Endothelial cell of umbilical vein (primary cell): Measurements from ENCODE around the gene HIGD1C.

ENCODE experiments used
- EZH2 ChIP-seq: IDR thresholded peaks from 2 replicates; pipeline ENCODE4 v1.6.1; 2012; ENCODE audit warnings: borderline replicate concordance, low read depth, mild to moderate bottlenecking, moderate library complexity, low read length, inconsistent platforms; ENCODE audit not compliant: severe bottlenecking
- GATA2 ChIP-seq: IDR thresholded peaks from 2 replicates; pipeline ENCODE4 v1.7.0; 2011; ENCODE audit warnings: low read depth, mild to moderate bottlenecking, moderate library complexity, mixed read lengths, low read length; ENCODE audit not compliant: insufficient read length, insufficient read depth
- JUN ChIP-seq: IDR thresholded peaks from 2 replicates; pipeline ENCODE4 v1.6.1; 2011; ENCODE audit warnings: borderline replicate concordance, low read depth; ENCODE audit not compliant: insufficient read length, insufficient read depth
- POLR2A ChIP-seq: IDR thresholded peaks from 2 replicates; pipeline ENCODE4 v1.6.1; 2012; ENCODE audit warnings: low read depth, mild to moderate bottlenecking, control low read depth, low read length
- POLR2AphosphoS5 ChIP-seq: IDR thresholded peaks from 2 replicates; pipeline ENCODE4 v1.6.1; 2012; ENCODE audit warnings: low read depth, mild to moderate bottlenecking, control low read depth, low read length, moderate library complexity; ENCODE audit not compliant: insufficient read depth
- TF ChIP-seq, protein P1 (sequence below), 2 donors: IDR thresholded peaks; 1 replicate in 1 of 2; 2 replicates in 1 of 2; pipeline ENCODE4 v1.5.1; 2011; ENCODE audit warnings: low read length in 2 of 2, mild to moderate bottlenecking in 2 of 2, moderate library complexity in 2 of 2, control low read depth in 1 of 2, inconsistent platforms in 1 of 2, low read depth in 1 of 2; ENCODE audit not compliant: insufficient read depth in 1 of 2; ENCODE audit errors: extremely low read depth in 1 of 2
- TF ChIP-seq, protein P2 (sequence below): IDR thresholded peaks from 2 replicates; pipeline ENCODE4 v1.6.1; 2011; ENCODE audit not compliant: insufficient read depth, insufficient read length

DNA sequence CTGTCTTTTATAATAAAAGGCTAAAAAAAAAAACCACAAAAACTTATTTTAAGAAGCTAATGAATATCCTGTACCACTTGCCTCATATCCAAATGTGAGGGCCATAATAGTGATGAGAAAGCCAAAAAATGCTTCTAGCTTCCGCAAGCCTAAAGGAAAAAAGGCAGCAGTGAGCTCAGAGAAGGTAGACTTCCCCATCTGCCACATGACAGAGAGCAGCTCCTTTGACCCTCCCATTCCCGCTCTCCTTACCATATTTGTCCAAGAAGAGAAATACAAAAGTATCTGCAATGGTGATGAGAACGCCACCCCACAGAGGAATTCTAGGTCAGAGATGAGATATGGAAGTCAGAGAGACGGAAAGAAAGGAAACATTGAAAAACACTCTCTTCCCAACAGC is 46.7 kb downstream of the HIGD1C start:
- TF ChIP-seq, protein P1, sequence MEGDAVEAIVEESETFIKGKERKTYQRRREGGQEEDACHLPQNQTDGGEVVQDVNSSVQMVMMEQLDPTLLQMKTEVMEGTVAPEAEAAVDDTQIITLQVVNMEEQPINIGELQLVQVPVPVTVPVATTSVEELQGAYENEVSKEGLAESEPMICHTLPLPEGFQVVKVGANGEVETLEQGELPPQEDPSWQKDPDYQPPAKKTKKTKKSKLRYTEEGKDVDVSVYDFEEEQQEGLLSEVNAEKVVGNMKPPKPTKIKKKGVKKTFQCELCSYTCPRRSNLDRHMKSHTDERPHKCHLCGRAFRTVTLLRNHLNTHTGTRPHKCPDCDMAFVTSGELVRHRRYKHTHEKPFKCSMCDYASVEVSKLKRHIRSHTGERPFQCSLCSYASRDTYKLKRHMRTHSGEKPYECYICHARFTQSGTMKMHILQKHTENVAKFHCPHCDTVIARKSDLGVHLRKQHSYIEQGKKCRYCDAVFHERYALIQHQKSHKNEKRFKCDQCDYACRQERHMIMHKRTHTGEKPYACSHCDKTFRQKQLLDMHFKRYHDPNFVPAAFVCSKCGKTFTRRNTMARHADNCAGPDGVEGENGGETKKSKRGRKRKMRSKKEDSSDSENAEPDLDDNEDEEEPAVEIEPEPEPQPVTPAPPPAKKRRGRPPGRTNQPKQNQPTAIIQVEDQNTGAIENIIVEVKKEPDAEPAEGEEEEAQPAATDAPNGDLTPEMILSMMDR (IDR thresholded peaks at IDR 0.05; ENCODE audit: extremely low read depth in 1 of 2, insufficient read depth in 1 of 2, low read depth in 1 of 2, low read length in 2 of 2), result no peak
- TF ChIP-seq POLR2A (no peak), POLR2AphosphoS5 (no peak), EZH2 (no peak), JUN (no peak), GATA2 (no peak)
- TF ChIP-seq, protein P2, sequence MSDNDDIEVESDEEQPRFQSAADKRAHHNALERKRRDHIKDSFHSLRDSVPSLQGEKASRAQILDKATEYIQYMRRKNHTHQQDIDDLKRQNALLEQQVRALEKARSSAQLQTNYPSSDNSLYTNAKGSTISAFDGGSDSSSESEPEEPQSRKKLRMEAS, result no peak
